Ishikawa (cell line): ENCODE measurements around the gene AKIRIN1.

Source experiments
- CEBPB ChIP-seq: IDR thresholded peaks from 2 replicates; pipeline ENCODE4 v1.6.1; 2012
- CREB1 ChIP-seq: IDR thresholded peaks from 2 replicates; pipeline ENCODE4 v1.6.1; 2012; ENCODE audit warnings: low read depth
- EGR1 ChIP-seq: IDR thresholded peaks from 2 replicates; pipeline ENCODE4 v1.6.1; 2012
- EP300 ChIP-seq: IDR thresholded peaks from 2 replicates; pipeline ENCODE4 v1.6.1; 2012; ENCODE audit warnings: borderline replicate concordance
- FOXM1 ChIP-seq: IDR thresholded peaks from 2 replicates; pipeline ENCODE4 v1.6.1; 2012; ENCODE audit warnings: low read depth, borderline replicate concordance
- NFIC ChIP-seq: IDR thresholded peaks from 2 replicates; pipeline ENCODE4 v1.6.1; 2012
- RAD21 ChIP-seq: IDR thresholded peaks from 2 replicates; pipeline ENCODE4 v1.6.1; 2012; ENCODE audit warnings: low read depth
- TAF1 ChIP-seq: IDR thresholded peaks from 2 replicates; pipeline ENCODE4 v1.6.1; 2012; ENCODE audit warnings: low read depth, mild to moderate bottlenecking
- TCF12 ChIP-seq: IDR thresholded peaks from 2 replicates; pipeline ENCODE4 v1.6.1; 2012; ENCODE audit warnings: low read depth
- TEAD4 ChIP-seq: IDR thresholded peaks from 2 replicates; pipeline ENCODE4 v1.6.1; 2012
- USF1 ChIP-seq: IDR thresholded peaks from 2 replicates; pipeline ENCODE4 v1.6.1; 2012
- YY1 ChIP-seq: IDR thresholded peaks from 2 replicates; pipeline ENCODE4 v1.6.1; 2012; ENCODE audit warnings: low read depth
- ZBTB7A ChIP-seq: IDR thresholded peaks from 2 replicates; pipeline ENCODE4 v1.6.1; 2012; ENCODE audit warnings: low read depth
- TF ChIP-seq, protein P1 (sequence below): IDR thresholded peaks from 2 replicates; pipeline ENCODE4 v1.6.1; 2012; ENCODE audit warnings: low read depth, mild to moderate bottlenecking
- TF ChIP-seq, protein P2 (sequence below): IDR thresholded peaks from 2 replicates; pipeline ENCODE4 v1.6.1; 2012

The AKIRIN1 gene

GRCh38 chr1:39017266-39017665 is 26.2 kb downstream of the AKIRIN1 start:
- TF ChIP-seq USF1, result no peak
- TF ChIP-seq YY1, result no peak
- TF ChIP-seq, protein P1, sequence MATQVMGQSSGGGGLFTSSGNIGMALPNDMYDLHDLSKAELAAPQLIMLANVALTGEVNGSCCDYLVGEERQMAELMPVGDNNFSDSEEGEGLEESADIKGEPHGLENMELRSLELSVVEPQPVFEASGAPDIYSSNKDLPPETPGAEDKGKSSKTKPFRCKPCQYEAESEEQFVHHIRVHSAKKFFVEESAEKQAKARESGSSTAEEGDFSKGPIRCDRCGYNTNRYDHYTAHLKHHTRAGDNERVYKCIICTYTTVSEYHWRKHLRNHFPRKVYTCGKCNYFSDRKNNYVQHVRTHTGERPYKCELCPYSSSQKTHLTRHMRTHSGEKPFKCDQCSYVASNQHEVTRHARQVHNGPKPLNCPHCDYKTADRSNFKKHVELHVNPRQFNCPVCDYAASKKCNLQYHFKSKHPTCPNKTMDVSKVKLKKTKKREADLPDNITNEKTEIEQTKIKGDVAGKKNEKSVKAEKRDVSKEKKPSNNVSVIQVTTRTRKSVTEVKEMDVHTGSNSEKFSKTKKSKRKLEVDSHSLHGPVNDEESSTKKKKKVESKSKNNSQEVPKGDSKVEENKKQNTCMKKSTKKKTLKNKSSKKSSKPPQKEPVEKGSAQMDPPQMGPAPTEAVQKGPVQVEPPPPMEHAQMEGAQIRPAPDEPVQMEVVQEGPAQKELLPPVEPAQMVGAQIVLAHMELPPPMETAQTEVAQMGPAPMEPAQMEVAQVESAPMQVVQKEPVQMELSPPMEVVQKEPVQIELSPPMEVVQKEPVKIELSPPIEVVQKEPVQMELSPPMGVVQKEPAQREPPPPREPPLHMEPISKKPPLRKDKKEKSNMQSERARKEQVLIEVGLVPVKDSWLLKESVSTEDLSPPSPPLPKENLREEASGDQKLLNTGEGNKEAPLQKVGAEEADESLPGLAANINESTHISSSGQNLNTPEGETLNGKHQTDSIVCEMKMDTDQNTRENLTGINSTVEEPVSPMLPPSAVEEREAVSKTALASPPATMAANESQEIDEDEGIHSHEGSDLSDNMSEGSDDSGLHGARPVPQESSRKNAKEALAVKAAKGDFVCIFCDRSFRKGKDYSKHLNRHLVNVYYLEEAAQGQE, result no peak
- no peak for TF ChIP-seq ZBTB7A
- no peak for TF ChIP-seq TEAD4
- TF ChIP-seq RAD21, result no peak
- TF ChIP-seq CEBPB, result no peak
- TF ChIP-seq EGR1, result no peak
- no peak for TF ChIP-seq EP300
- no peak for TF ChIP-seq NFIC
- TF ChIP-seq FOXM1, result no peak
- TF ChIP-seq, protein P2, sequence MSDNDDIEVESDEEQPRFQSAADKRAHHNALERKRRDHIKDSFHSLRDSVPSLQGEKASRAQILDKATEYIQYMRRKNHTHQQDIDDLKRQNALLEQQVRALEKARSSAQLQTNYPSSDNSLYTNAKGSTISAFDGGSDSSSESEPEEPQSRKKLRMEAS, result no peak
- no peak for TF ChIP-seq CREB1
- TF ChIP-seq TAF1, result no peak
- no peak for TF ChIP-seq TCF12

- TF ChIP-seq ZBTB7A (no peak), NFIC (no peak), CREB1 (no peak), USF1 (no peak), TCF12 (no peak), RAD21 (no peak), EP300 (no peak), YY1 (no peak), TEAD4 (no peak), FOXM1 (no peak), TAF1 (no peak)
- TF ChIP-seq, protein P2, result no peak
- TF ChIP-seq, protein P1, result no peak
These were observed 30.4 kb downstream of the AKIRIN1 start for GRCh38 chr1:39021426-39021825.

GRCh38 chr1:39023140-39023539 is 32.1 kb downstream of the AKIRIN1 start:
- TF ChIP-seq CREB1 (no peak), EGR1 (no peak), ZBTB7A (no peak), EP300 (no peak), CEBPB (no peak), RAD21 (no peak), USF1 (no peak), FOXM1 (no peak), NFIC (no peak), TEAD4 (no peak), TCF12 (no peak), TAF1 (no peak), YY1 (no peak)
- TF ChIP-seq, protein P1, result no peak
- TF ChIP-seq, protein P2, result no peak
